T-helper 22 cell (primary cell): Measurements from ENCODE around the gene OVOL3.
"Not testable (repeated sequence)": the region's sequence is repeated elsewhere in the genome, so short reads cannot be mapped to it uniquely, and the experiment has no call there.

Experiments used
- DNase-seq: peaks from one replicate; pipeline ENCODE4 v3.0.0-alpha.2; 2020; ENCODE audit warnings: low read depth

OVOL3 gene

DNA sequence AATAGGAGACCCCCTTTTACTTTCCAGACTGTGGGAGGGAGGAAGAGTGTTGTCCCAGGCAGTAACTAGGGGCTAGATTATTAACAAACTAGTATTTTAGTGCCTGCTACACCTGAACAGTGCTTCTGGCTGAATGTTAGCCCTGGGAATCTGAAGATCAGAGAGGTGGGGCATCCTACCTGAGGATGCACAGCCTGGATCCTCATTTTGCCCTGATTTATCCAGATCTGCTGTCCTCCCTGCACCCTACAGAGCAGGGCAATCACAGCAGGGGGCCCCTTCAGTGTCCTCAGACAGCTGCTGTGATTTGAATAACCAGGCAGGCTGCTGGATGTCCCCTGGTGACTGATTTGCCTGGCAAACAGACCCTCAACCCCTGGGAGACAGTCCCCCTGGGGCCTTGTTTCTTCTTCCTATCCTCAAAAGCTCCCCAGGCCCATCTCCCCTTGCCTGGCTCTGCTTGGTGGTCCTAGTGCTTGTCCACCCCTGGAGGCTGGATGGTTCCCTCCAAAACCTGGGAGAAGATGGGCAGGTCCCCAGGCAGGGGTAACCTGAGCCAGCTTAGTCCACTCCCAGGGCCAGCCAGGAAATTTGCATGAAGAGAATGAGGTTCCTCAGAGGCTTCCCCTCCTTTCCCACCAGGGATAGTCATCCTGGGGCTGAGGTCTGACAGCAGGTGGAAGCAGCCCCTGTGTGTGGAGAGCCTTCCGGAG, at the start of gene OVOL3:
Gene OVOL3 (plus strand): TSS at position 657 of the 713 bp plus-strand sequence. CDS start 60 bp downstream, outside the sequence.
- no peak for DNase-seq

DNA sequence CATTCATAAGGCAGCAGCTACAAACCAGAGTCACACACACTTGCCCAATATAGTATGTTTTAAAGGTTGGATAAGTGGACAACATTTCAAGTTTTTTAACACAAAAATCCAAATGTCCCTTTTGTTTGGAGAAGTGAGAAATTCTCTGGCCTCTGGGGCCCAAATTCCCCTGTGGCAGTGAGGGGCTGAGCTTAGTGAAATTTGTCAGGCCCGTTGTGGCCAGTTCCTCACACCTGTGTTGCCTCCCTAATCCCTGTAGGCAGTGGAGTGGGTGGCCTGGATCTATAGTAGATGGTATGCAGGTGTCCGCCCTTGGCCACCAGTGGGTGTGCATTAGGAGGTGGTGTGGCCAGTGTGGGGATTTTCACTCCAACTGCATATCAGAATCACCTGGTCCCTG, 49.6 kb upstream of the OVOL3 start:
- no peak for DNase-seq

DNA sequence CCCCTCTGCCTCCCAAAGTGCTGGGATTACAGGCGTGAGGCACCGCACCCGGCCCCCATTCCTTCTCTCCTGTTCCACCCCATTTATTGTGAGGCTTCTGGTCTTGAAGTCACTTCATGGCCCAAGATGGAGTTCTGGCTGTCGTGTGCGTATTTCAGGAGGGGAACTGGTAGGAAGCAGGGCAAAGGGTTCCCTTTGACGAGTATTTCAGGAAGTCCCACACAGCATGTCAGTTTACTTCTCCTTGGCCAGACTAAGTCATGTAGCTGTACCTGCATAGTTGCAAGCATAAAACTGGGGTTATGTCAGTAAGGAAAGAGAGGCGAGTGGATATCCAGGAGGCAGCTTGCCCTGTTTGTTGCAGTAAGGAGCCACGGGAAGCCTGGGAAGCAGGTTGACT, 46.1 kb upstream of the OVOL3 start:
- no peak for DNase-seq

- DNase-seq, result no peak
Observed at GRCh38 chr19:36067681-36068080, 43.3 kb upstream of the OVOL3 start.

- DNase-seq, result not testable (repeated sequence)
Observed at GRCh38 chr19:36068810-36069499, 42.0 kb upstream of the OVOL3 start.

DNA sequence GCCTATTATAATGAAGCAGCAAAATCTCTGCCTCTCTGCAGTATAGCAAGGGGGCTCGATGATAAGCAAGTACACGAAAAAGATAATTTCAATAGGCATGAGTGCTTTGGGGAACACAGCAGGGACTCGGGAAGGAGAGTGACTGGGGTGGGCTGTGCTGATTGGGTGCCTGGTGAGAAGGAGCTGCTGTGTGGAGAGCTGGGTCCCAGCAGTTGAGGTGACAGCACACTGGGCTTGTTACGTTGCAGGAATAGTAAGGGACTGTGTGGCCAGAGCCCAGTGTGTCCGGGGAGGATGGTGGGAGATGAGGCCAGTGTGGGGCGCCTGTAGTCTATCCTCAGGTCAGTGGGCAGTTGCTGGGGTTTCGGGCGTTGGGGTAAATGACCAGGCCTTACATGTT, 38.9 kb upstream of the OVOL3 start:
- DNase-seq, result no peak

GRCh38 chr19:36073121-36073876, 37.6 kb upstream of the OVOL3 start:
- no peak for DNase-seq

DNA sequence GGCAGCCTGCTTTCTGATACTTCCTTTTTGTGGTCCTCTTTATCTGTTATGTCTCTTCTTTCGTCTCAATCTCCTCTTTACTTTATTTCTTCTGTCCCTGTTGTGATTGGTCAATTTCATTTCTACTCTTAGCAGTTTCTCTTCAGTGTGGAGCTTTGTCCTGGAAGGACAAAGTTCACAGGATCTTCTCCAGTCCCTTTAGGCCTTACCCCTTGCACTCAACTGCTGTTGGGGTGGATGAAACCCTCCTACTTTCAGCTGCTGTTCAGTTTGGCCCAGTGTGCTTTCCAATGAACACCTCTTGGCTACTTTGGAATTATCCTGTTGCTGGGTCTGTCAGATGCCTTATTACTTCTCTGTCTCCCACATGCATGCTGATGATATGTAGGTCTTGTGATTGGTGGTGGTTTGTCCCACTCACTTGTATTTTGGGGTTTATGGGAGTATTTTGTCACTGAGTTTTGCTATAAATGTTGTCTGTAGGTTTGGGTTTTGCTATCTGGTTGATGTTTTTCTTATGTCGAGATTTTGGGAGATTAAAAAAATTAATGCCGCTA, 31.5 kb upstream of the OVOL3 start:
- DNase-seq, result no peak

- no peak for DNase-seq
Observed at GRCh38 chr19:36081385-36081784, 29.6 kb upstream of the OVOL3 start.

DNA sequence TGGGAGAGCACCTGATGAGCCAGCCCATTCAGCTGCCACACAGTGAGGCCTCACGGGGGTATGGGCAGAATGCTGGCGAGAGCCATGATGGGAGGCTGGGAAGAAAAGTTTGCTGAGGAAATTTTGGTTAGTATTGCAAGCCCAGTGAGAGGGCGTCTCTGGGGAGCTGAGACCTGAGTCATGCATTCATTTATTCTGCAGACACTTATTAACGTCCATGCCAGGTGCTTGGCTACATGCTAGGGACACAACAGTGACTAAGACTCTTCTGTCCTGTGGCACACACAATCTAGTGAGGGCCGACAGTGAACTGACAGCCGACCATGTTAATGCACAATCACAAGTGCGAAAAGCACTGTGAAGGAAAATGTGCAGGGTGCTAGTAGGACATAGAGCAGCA, 29.0 kb upstream of the OVOL3 start:
- DNase-seq, result no peak

DNA sequence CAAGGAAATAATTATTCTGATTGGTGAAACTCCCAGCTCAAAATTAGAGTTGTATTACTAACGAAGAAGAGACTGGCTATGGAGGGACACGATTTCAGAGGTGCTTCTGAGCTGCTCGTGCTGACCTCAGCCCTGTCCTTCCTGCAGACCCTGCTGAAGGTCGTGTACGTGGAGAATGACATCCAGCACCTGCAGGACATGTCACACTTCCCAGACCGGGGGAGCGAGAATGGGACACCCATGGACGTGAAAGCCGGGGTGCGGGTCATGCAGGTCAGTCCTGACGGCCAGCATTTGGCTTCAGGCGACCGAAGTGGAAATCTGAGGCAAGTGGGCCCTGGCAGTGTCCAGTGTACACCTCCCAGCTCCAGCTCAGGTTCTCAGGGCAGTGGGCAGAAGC, 28.0 kb upstream of the OVOL3 start:
- DNase-seq, result no peak

DNA sequence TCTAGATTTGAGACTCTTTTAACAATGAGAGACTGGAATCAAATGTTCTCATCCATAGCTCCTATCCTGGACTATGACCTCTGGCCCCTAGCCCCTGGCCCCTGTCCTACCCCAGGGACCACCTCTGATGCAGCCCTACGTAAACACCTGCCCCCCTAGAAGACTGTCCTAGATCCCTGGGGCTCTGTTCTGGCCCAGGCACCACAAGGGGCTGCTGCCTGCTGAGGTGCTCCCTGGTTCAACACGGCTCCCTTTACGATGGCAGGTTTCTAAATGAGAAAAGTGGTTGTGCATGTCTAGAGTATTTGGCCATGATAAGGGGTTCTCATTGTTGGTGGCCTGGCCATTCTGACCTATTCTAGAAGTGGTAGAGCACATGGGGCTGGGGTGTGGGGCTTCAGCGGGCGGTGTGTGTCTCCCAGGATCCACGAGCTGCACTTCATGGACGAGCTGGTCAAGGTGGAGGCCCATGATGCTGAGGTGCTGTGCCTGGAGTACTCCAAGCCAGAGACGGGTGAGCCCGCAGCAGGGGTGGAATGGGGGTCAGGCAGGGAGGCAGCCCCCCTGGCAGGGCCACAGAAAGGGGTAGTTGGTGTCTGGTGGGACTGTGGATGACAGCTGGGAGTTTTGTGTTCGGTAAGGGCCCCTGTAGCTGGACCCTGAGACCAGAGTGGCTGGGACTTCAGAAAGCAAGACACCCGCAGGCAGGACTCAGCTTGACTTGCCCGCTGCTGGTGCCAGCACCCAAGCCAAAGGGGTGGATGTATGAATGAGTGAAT, 26.5 kb upstream of the OVOL3 start:
- DNase-seq, result no peak

DNA sequence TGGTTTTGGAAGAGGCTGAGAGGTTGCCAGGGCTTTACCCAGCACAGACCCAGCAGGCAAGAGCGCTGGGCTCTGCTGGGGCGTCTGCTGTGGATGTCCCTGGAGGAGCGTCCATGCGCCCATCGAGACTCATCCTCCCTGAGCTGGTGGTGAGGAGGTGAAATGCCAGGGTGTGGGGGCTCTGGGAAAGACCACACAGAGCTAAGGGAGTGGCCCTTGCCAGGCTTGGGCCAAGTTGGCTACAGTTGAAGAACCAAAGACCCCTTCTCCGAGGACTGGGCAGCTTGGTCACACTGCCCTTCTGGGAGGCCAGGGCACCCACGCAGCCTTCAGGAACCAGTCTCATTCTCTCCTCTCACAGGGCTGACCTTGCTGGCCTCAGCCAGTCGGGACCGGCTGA, 24.6 kb upstream of the OVOL3 start:
- no peak for DNase-seq

DNA sequence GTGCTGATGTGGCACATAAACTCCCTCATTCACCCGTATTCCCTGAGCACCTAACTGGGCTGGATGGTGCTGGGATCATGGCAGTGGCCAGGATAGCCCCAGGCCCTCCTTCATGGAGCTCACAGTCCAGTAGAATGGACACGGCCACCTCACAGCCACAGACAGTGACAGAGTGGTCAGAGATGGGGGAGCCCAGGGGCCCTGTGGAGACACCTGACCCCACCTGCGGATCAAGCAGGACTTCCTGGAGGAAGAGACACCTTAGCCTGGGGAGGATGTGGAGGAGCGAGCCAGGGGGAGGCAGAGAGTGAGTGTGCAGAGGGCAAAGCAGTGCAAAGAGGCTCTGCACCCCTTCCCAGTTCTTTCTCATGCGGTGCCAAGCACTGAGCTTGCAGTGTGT, 21.1 kb upstream of the OVOL3 start:
- no peak for DNase-seq

DNA sequence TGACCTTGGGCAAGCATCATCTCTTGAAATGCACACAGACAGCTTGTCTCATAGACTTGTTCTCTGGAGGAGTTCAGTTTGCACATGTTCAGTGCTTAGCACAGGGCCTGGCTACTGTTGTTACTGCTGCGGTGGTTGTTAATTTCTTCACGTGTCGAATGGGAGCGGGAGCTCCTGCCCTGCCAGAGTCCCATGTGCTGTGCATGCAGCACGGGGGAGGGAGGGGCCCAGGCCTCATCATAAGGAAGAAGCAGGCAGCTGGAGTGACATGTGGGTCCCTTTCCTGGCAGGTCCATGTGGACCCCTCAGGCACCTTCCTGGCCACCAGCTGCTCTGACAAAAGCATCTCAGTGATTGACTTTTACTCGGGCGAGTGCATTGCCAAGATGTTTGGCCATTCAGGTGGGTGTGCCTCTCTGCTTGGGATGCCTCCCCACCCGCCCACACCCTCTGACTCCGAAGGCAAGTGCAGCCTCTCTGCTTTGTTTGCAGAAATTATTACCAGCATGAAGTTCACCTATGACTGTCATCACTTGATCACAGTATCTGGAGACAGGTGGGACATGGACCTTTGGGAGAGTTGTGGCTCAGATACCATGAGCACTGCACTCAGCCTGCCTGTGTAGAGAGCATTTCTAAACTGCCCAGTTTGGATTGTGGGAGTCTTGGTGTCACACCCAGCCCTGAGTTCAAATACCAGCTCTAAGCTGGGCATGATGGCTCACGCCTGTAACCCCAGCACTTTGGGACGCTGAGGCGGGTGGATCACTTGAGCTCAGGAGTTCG, 19.8 kb upstream of the OVOL3 start:
- no peak for DNase-seq

DNA sequence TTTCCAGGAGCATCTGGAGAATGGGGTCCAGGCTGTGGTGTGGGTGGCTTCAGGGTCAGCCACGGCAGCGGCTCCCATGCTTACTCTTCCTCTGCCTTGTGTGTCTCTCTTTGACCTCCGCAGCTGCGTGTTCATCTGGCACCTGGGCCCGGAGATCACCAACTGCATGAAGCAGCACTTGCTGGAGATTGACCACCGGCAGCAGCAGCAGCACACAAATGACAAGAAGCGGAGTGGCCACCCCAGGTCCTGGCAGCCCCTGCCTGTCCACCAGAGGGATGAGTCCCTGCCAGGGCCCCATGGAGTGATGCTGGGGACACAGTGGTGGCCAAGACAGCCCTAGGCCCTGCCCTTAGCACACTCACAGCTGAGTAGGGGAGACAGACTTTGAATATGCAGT, 18.4 kb upstream of the OVOL3 start:
- no peak for DNase-seq

GRCh38 chr19:36093146-36093662, 17.7 kb upstream of the OVOL3 start:
- DNase-seq, result no peak

- no peak for DNase-seq
Observed at GRCh38 chr19:36093687-36094086, 17.3 kb upstream of the OVOL3 start.

GRCh38 chr19:36097036-36097435, 13.9 kb upstream of the OVOL3 start:
- DNase-seq, result no peak

- DNase-seq, result no peak
Observed at GRCh38 chr19:36099166-36099785, 11.7 kb upstream of the OVOL3 start.
